Trophoblast cell (in vitro differentiated cells and primary cell): ENCODE data around the gene NLRX1.
A peak's percentile ranks its signal among the peaks of the same experiment; 100 is the strongest.
"Not testable (repeated sequence)": the region's sequence is repeated elsewhere in the genome, so short reads cannot be mapped to it uniquely, and the experiment has no call there.

Source experiments
- DNase-seq, 2 donors: peaks; one replicate each; pipeline ENCODE4 v3.0.0-alpha.2; 2016
- H2AFZ ChIP-seq: 2 replicates; pipeline ENCODE4 v1.6.1; 2013; ENCODE audit warnings: low read length, moderate library complexity, mild to moderate bottlenecking; ENCODE audit not compliant: insufficient read depth, poor library complexity
- H2AK5ac ChIP-seq: 2 replicates; pipeline ENCODE4 v1.6.1; 2013; ENCODE audit warnings: mild to moderate bottlenecking, low read length
- H2BK120ac ChIP-seq: 2 replicates; pipeline ENCODE4 v1.6.1; 2013; ENCODE audit warnings: low read length, mild to moderate bottlenecking, moderate library complexity; ENCODE audit not compliant: insufficient read depth, poor library complexity
- H2BK12ac ChIP-seq: 2 replicates; pipeline ENCODE4 v1.6.1; 2013; ENCODE audit warnings: mild to moderate bottlenecking, low read length, moderate library complexity
- H2BK5ac ChIP-seq: 2 replicates; pipeline ENCODE4 v1.6.1; 2013; ENCODE audit warnings: low read length, low read depth, moderate library complexity, mild to moderate bottlenecking; ENCODE audit not compliant: poor library complexity
- H3K14ac ChIP-seq: 2 replicates; pipeline ENCODE4 v1.6.1; 2013; ENCODE audit warnings: mild to moderate bottlenecking, low read length
- H3K18ac ChIP-seq: 2 replicates; pipeline ENCODE4 v1.6.1; 2013; ENCODE audit warnings: mild to moderate bottlenecking, low read length
- H3K23ac ChIP-seq: 2 replicates; pipeline ENCODE4 v1.6.1; 2013; ENCODE audit warnings: low read length
- H3K27ac ChIP-seq: 2 replicates; pipeline ENCODE4 v1.5.1; 2013; ENCODE audit warnings: low read depth, mild to moderate bottlenecking, inconsistent platforms, low read length, moderate library complexity
- H3K27me3 ChIP-seq: 2 replicates; pipeline ENCODE4 v1.6.1; 2013; ENCODE audit warnings: inconsistent platforms, mild to moderate bottlenecking, low read length, moderate library complexity; ENCODE audit not compliant: insufficient read depth
- H3K36me3 ChIP-seq, 2 experiments: 1 replicate in 1 of 2; 2 replicates in 1 of 2; pipeline ENCODE4 v1.6.1; 2013; ENCODE audit warnings: low read length in 2 of 2, mild to moderate bottlenecking in 2 of 2, moderate library complexity in 1 of 2; ENCODE audit not compliant: insufficient read depth in 2 of 2, control insufficient read depth in 1 of 2
- H3K4ac ChIP-seq: 2 replicates; pipeline ENCODE4 v1.6.1; 2013; ENCODE audit warnings: low read depth, mild to moderate bottlenecking, low read length, moderate library complexity
- H3K4me1 ChIP-seq, 2 experiments: 1 replicate in 1 of 2; 2 replicates in 1 of 2; pipeline ENCODE4 v1.6.1; 2013; ENCODE audit warnings: low read length in 2 of 2, mild to moderate bottlenecking in 2 of 2, moderate library complexity in 1 of 2; ENCODE audit not compliant: insufficient read depth in 2 of 2, control insufficient read depth in 1 of 2
- H3K4me2 ChIP-seq: 2 replicates; pipeline ENCODE4 v1.6.1; 2013; ENCODE audit warnings: inconsistent platforms, mild to moderate bottlenecking, low read length, moderate library complexity
- H3K4me3 ChIP-seq: 2 replicates; pipeline ENCODE4 v1.5.1; 2013; ENCODE audit warnings: mild to moderate bottlenecking, low read depth, low read length, inconsistent platforms
- H3K79me1 ChIP-seq: one replicate; pipeline ENCODE4 v1.6.1; 2013; ENCODE audit warnings: low read length
- H3K79me2 ChIP-seq: 2 replicates; pipeline ENCODE4 v1.6.1; 2013; ENCODE audit warnings: low read length, mild to moderate bottlenecking; ENCODE audit not compliant: control insufficient read depth, insufficient read depth, poor library complexity
- H3K9ac ChIP-seq: 2 replicates; pipeline ENCODE4 v1.6.1; 2013; ENCODE audit warnings: mild to moderate bottlenecking, low read length
- H3K9me3 ChIP-seq: 2 replicates; pipeline ENCODE4 v1.6.1; 2013; ENCODE audit warnings: low read depth, mild to moderate bottlenecking, control low read depth, inconsistent platforms, low read length; ENCODE audit not compliant: insufficient read depth
- H4K12ac ChIP-seq: 2 replicates; pipeline ENCODE4 v1.6.1; 2013; ENCODE audit warnings: low read depth, mild to moderate bottlenecking, low read length, moderate library complexity
- H4K8ac ChIP-seq: 2 replicates; pipeline ENCODE4 v1.6.1; 2013; ENCODE audit warnings: low read depth, mild to moderate bottlenecking, low read length, moderate library complexity
- H4K91ac ChIP-seq: one replicate; pipeline ENCODE4 v1.6.1; 2013; ENCODE audit warnings: low read depth, mild to moderate bottlenecking, low read length, moderate library complexity
- WGBS: extraction: QIAGEN DNeasy Blood & Tissue Kit; methylation state at CpG from one replicate; pipeline ENCODE4 v1.1.7; 2013; ENCODE audit warnings: missing lambda C conversion rate; ENCODE audit not compliant: insufficient read length, insufficient coverage; ENCODE audit errors: extremely low coverage; 5-methylcytosine and 5-hydroxymethylcytosine counted together

NLRX1 gene

GRCh38 chr11:119130662-119131061 is 37.9 kb upstream of the NLRX1 start:
- no peak overlapping the region for H3K9ac ChIP-seq
- H3K27me3 ChIP-seq = no peaks in the 10 kb centered on the region
- H3K4me1 ChIP-seq = no peaks in the 10 kb centered on the region
- no peak overlapping the region for H3K14ac ChIP-seq
- WGBS = no CpG with 5 or more reads among the region's 3 CpGs
- H3K4ac ChIP-seq = no peak overlapping the region
- no peak for DNase-seq
- H4K12ac ChIP-seq = no peak overlapping the region
- no peak overlapping the region for H3K4me3 ChIP-seq
- no peaks in the 10 kb centered on the region for H3K79me2 ChIP-seq
- H2BK12ac ChIP-seq = no peak overlapping the region
- no peak overlapping the region for H3K23ac ChIP-seq
- no peak overlapping the region for H2AK5ac ChIP-seq
- H4K91ac ChIP-seq = no peak overlapping the region
- peaks cover 38 to 40% of the 10 kb centered on the region in 2 experiments for H3K36me3 ChIP-seq
- H2AFZ ChIP-seq = no peak overlapping the region
- H3K18ac ChIP-seq = no peak overlapping the region
- H2BK5ac ChIP-seq = no peak overlapping the region
- no peak overlapping the region for H4K8ac ChIP-seq
- no peak overlapping the region for H2BK120ac ChIP-seq
- H3K79me1 ChIP-seq = no peaks in the 10 kb centered on the region
- no peak overlapping the region for H3K27ac ChIP-seq
- no peaks in the 10 kb centered on the region for H3K9me3 ChIP-seq
- no peak overlapping the region for H3K4me2 ChIP-seq

DNA sequence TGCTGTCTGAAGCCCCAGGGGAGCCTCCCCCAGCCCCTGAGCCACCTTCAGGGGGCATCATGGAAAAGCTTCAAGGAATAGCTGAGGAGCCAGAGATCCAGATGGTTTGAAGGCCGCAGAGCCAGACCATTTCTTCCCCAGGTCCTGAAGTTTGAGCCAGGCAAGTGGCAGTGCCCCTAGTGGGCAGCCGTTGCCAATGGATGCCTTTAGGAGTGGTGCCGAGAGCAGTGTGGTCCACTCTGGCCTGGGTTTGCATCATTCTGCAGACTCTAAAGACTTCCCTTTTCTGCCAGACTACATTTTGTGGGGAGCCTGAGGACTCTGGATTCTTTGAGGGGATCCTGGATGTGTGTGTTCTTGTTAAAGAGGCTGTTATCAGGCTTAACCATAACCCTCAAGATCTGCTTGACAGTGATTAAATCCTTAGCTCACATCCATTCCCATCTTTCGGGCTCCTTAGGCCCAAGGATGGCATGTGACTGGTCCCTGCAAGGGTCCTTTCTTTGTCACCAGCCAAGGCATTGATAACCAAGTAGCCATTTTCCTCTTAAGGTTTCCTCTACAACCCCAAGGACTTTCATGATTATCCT is 34.0 kb upstream of the NLRX1 start:
- Histone ChIP-seq H2BK5ac (no peak overlapping the region), H3K4me2 (no peak overlapping the region), H3K4me3 (no peak overlapping the region), H3K4me1 (no peaks in the 10 kb centered on the region), H3K27me3 (no peaks in the 10 kb centered on the region), H2BK120ac (no peak overlapping the region), H3K23ac (no peak overlapping the region), H3K9ac (no peak overlapping the region), H2AFZ (no peak overlapping the region), H4K8ac (no peak overlapping the region), H3K4ac (no peak overlapping the region), H3K18ac (no peak overlapping the region), H3K27ac (no peak overlapping the region), H2BK12ac (no peak overlapping the region), H2AK5ac (no peak overlapping the region), H3K79me1 (no peaks in the 10 kb centered on the region), H3K36me3 (peaks cover 31 to 40% of the 10 kb centered on the region in 2 experiments), H3K9me3 (no peaks in the 10 kb centered on the region), H3K79me2 (no peaks in the 10 kb centered on the region), H3K14ac (no peak overlapping the region), H4K12ac (no peak overlapping the region), H4K91ac (no peak overlapping the region)
- DNase-seq = peak in 1 of 2 donors; percentile 14
- WGBS = no CpG with 5 or more reads among the region's 4 CpGs

DNA sequence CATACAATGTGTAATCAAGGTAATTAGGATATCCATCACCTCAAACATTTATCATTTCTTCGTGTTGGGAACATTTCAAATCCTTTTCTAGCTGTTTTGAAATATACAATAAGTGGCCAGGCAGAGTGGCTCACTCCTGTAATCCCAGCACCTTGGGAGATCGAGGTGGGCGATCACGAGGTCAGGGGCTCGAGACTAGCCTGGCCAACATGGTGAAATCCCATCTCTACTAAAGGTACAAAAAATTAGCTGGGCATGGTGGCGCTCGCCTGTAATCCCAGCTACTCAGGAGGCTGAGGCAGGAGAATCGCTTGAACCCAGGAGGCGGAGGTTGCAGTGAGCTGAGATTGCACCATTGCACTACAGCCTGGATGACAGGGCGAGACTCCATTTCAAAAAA is 29.2 kb upstream of the NLRX1 start:
- H3K4me1 ChIP-seq, H4K8ac ChIP-seq, H3K14ac ChIP-seq, H3K23ac ChIP-seq, H3K9me3 ChIP-seq, H2AK5ac ChIP-seq, H2BK5ac ChIP-seq, H3K4me3 ChIP-seq, DNase-seq, H3K18ac ChIP-seq, H3K4me2 ChIP-seq, H3K79me1 ChIP-seq, H2AFZ ChIP-seq, H3K27me3 ChIP-seq, H3K9ac ChIP-seq, H4K12ac ChIP-seq, H3K4ac ChIP-seq, H3K79me2 ChIP-seq, H4K91ac ChIP-seq, H3K36me3 ChIP-seq, H2BK12ac ChIP-seq, H3K27ac ChIP-seq, H2BK120ac ChIP-seq: not testable (repeated sequence)
- WGBS = no CpG with 5 or more reads among the region's 10 CpGs

DNA sequence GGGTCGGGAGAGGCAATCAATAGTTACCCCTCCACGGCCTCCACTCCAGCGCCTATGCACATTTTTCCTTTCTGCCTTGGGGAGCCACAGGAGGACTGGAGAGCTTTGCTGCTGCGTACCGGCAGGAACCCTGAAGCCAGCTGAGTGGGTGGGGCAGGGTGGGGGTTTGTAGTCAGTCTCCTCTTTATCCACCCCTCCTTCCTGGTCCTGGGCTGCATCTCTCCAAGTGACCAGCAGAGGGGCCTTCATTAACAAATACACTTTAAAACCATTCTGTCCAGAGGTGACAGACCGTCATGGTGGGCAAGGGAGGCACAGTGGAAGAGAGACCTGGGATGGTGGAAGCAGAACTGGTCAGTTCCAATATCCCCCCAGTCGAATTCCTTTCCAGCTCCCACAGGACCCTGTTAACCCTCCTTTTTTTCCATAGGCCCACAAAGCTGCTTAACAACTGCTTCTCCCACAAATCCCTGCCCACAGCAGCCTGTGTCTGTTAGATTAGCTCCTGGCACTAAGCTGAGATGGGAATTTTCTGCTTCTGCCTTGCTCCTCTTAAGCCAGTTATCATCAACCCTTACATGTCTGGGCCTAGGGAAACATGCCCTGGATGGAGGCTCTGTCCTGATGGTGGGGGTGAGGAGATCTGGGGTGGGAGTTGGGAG is 23.6 kb upstream of the NLRX1 start:
- no peak overlapping the region for H4K91ac ChIP-seq
- H3K9me3 ChIP-seq = peaks cover 2% of the 10 kb centered on the region
- no peak overlapping the region for H2BK12ac ChIP-seq
- H3K18ac ChIP-seq = no peak overlapping the region
- peaks cover 10 to 14% of the 10 kb centered on the region in 2 experiments for H3K4me1 ChIP-seq
- no peaks in the 10 kb centered on the region for H3K36me3 ChIP-seq
- no peak overlapping the region for H3K23ac ChIP-seq
- no peak overlapping the region for H2BK120ac ChIP-seq
- H3K9ac ChIP-seq = no peak overlapping the region
- no peak overlapping the region for H3K4ac ChIP-seq
- H3K4me3 ChIP-seq = no peak overlapping the region
- H2AK5ac ChIP-seq = no peak overlapping the region
- H3K4me2 ChIP-seq = no peak overlapping the region
- H3K27ac ChIP-seq = no peak overlapping the region
- DNase-seq = peak; percentile 50 to 75
- no peaks in the 10 kb centered on the region for H3K79me2 ChIP-seq
- peaks cover 25% of the 10 kb centered on the region for H3K27me3 ChIP-seq
- H2BK5ac ChIP-seq = no peak overlapping the region
- no peak overlapping the region for H4K12ac ChIP-seq
- no peak overlapping the region for H4K8ac ChIP-seq
- H3K79me1 ChIP-seq = no peaks in the 10 kb centered on the region
- no peak overlapping the region for H2AFZ ChIP-seq
- H3K14ac ChIP-seq = no peak overlapping the region
- WGBS = no CpG with 5 or more reads among the region's 7 CpGs
